DMS53 (cell line): ENCODE measurements around the gene UCHL1.
"Not testable (repeated sequence)": the region's sequence is repeated elsewhere in the genome, so short reads cannot be mapped to it uniquely, and the experiment has no call there.

Source experiments
- DNase-seq: peaks from one replicate; lab custom pipeline; 2025; lab: John Stamatoyannopoulos, UW

UCHL1 gene

DNA sequence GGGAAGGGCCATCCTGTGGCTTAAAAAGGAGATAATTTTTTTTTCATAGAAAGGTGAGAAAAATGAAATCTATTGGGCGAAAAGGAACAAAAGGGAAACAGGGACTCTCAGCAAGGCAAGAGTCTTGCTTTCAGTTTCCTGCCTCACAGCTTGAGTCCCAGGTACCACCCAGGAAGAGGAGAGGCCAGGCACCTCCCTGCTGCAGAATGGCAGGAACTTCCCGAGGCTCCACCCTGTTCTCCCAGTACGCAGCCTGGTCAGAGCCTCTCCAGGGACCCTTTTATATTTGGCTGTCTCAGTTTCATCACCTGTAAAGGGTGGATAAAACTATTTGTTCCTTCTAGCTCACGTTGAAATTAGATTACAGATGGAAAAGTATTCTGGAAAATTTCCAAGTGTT, 33.8 kb downstream of the UCHL1 start:
- no peak for DNase-seq

DNA sequence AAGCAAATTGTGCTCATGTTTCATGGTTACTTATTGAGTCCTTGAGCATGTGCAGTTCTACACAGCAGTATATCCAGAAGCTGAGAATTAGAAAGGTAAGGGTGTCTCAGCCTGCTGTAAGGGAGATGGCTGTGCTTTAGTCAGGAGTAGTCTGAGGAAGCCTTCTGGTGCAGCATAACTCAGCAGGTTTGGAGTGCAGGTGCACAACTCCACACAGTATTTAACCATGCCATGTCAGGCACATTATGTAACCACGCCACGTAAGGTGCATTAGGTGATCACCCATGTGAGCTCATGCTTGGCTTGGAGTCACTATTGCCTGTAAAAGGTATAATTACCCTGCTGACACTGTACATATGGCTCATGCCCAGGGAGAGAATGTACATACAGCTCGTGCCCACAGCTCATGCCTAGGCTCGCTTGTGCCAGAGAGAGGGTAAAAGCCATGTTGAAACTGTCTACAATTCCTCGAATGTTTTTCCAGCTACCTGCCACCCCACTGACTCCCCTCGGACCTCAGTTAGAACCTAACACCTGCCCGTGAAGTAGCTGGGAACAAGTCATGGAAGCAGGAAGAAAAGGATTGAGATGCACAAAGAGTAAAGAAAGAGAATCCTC, 37.8 kb downstream of the UCHL1 start:
- DNase-seq, result peak; percentile 81

DNA sequence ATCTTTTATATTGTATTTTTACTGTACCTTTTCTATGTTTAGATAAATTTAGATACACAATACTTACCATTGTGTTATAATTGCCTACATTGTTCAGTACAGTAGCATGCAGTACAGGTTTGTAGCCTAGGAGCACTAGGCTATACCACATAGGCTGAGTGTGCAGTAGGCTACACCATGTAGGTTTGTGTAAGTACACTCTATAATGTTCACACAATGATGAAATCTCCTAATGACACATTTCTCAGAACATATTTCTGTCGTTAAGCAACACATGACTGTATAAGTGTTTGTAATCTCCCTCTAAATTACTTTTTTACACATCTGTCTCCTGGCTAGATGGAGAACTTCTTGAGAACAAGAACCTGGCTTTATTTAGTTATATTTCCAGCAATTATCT, 40.3 kb downstream of the UCHL1 start:
- DNase-seq, result no peak

GRCh38 chr4:41297832-41298231, 41.1 kb downstream of the UCHL1 start:
- no peak for DNase-seq

DNA sequence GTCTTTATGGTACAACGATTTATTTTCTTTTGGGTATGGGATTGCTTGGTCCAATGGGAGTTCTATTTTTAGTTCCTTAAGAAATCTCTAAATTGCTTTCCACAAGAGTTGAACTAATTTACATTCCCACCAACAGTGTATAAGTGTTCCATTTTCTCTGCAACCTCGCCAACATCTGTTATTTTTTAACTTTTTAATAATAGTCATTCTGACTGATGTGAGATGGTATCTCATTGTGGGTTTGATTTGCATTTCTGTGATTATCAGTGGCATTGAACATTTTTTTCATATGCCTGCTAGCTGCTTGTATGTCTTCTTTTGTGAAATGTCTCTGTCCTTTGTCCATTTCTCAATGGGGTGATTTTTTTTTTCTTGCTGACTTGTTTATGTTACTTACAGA, 42.8 kb downstream of the UCHL1 start:
- no peak for DNase-seq

DNA sequence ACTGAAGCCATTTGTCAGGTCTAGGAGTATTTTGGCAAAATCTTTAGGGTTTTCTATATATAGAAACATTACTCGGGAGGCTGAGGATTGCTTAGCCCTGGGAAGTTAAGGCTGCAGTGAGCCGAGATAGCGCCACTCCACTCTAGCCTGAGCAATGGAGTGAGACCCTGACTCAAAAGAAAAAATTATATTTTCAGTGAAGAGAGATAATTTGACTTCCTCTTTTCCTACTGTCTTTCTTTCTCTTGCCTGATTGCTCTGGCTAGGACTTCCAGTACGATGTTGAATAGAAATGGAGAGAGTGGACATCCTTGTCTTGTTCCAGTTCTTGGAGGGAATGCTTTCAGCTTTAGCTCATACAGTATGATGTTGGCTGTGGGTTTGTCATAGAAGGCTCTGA, 44.4 kb downstream of the UCHL1 start:
- no peak for DNase-seq

- DNase-seq, result peak; percentile 56
Measured at GRCh38 chr4:41303372-41304118, 46.8 kb downstream of the UCHL1 start.

DNA sequence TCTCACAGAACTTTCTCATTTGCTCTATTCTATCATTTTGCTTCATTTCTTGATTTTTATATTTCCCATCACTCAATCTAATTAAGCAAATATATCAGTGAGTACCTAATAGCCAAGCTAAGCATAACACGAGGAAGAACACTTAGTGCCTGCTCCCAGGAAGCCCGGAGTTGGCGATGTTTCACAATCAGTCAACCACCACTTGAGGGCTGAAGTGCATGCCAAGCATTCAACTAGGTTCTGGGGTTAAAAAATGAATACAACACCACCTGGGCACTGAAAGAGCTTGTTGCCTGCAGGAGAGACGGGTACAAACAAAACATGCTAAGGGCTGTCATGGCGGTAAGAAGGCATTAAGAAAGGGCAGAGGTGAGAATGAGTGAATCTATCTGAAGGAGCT, 47.5 kb downstream of the UCHL1 start:
- peak; percentile 59 for DNase-seq

DNA sequence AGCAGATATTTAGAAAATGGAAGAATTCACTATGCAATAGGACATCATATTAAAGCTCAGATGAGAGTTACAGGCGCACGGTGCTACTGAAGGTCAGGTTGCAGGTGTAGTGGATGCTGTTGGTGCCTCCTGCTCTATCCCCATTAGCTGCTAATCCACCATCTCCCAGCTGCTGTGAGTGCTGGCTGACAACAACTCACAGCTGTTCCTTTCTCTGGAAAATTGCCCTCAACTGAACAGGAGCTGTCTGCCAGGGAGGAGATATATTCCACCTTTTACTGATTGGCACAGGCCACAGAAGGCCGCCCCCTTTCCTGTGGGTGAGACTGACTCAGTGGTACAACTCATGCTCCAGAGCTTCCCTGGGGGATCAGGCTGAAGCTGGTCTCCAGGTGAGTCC, 48.7 kb downstream of the UCHL1 start:
- no peak for DNase-seq

DNA sequence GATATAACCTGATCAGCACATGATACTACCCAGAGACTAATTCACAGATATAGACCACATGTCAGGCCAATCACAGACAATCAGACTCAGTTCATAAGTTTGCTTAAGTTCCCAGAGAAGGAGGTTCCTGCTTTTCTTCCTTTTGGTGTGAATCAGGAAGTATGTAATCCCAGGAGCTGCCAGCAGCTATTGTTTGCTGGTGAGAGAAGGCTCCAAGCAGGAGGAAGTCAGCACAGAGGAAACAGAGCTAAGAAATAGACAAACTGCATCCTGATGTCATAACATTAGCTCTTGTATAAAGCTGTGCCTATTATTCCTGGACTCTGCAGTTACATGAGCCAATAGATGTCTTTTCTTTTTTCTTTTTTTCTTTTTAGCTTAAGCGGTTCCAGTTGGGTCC, 50.9 kb downstream of the UCHL1 start:
- DNase-seq, result peak; percentile 66

DNA sequence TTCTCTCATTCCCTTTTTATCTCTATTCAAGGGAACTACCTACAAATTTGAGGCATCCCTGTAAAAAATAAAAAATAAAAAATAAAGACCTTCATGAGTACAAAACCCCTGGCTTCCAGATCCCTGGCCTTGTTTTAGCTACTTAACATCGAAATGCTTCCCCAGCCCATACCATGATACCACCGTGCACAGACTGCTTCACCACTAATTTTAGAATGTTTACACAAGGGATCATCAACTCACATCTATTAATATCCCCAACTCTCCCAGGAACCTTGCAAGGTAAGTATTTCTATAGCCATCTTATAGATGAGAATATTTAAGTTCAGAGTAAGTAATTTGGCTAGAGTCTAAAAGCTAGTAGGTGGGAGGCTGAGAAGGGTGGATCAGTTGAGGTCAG, 51.7 kb downstream of the UCHL1 start:
- DNase-seq, result no peak

GRCh38 chr4:41315426-41315825, 58.7 kb downstream of the UCHL1 start:
- not testable (repeated sequence) for DNase-seq

DNA sequence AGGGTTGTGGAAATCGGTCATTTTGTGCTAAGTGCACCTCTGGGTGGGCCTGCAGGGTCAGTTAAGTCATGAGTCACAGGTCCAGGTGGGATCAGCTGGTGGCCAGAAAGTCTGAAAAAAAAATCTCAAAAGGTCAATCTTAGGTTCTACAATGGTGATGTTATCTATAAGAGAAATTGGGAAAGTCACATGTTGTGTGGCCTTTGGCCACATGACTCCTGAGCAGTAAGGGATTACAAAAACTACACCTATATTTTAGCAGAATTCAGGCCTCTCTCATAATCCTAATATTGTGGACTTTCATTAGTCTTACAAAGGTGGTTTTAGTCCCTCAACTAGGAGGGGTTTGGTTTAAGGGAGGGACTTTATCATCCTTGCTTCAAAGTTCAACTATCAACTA, 59.1 kb downstream of the UCHL1 start:
- DNase-seq, result no peak
